Liver (tissue), 9 donors: ENCODE results near the gene CMIP. TPM values are rescaled to one million over a fixed set of nuclear protein-coding genes. Genes with fewer than 3 reads are reported as not detected.

ENCODE experiments used
- DNase-seq: peaks from one replicate; pipeline ENCODE4 v3.0.0-alpha.2; 2017; ENCODE audit warnings: low spot score
- H3K27ac ChIP-seq, 2 donors: one replicate each; pipeline ENCODE4 v1.7.0; 2013; ENCODE audit warnings: inconsistent platforms in 2 of 2, low read length in 2 of 2, control low read depth in 1 of 2, low read depth in 1 of 2, mild to moderate bottlenecking in 1 of 2
- H3K27me3 ChIP-seq, 4 donors: one replicate each; pipeline versions ENCODE4 v1.6.1 to v1.7.0; 2013; ENCODE audit warnings: low read length in 3 of 4, inconsistent platforms in 1 of 4, mild to moderate bottlenecking in 1 of 4, moderate library complexity in 1 of 4; ENCODE audit not compliant: control insufficient read depth in 4 of 4, insufficient read depth in 4 of 4
- H3K36me3 ChIP-seq, 4 donors: one replicate each; pipeline versions ENCODE4 v1.6.1 to v1.7.0; 2013; ENCODE audit warnings: low read length in 3 of 4, mild to moderate bottlenecking in 3 of 4, low read depth in 1 of 4, moderate library complexity in 1 of 4; ENCODE audit not compliant: control insufficient read depth in 4 of 4, insufficient read depth in 3 of 4
- H3K4me1 ChIP-seq, 4 donors: one replicate each; pipeline versions ENCODE4 v1.6.1 to v1.7.0; 2013; ENCODE audit warnings: low read length in 3 of 4, mild to moderate bottlenecking in 3 of 4, moderate library complexity in 1 of 4; ENCODE audit not compliant: control insufficient read depth in 4 of 4, insufficient read depth in 4 of 4
- H3K4me3 ChIP-seq, 3 donors: one replicate each; pipeline versions ENCODE4 v1.6.1 to v1.7.0; 2013; ENCODE audit warnings: low read length in 3 of 3, control low read depth in 1 of 3, low read depth in 1 of 3, mild to moderate bottlenecking in 1 of 3
- H3K9ac ChIP-seq, 2 donors: one replicate each; pipeline ENCODE4 v1.7.0; 2013; ENCODE audit warnings: low read length in 2 of 2, mild to moderate bottlenecking in 2 of 2, moderate library complexity in 2 of 2, control low read depth in 1 of 2, low read depth in 1 of 2
- H3K9me3 ChIP-seq, 4 donors: one replicate each; pipeline versions ENCODE4 v1.6.1 to v1.7.0; 2013; ENCODE audit warnings: low read length in 3 of 4; ENCODE audit not compliant: control insufficient read depth in 4 of 4
- ATF3 ChIP-seq: IDR thresholded peaks from 2 replicates; pipeline ENCODE4 v1.6.1; 2016; ENCODE audit warnings: antibody characterized with exemption
- FOXA1 ChIP-seq: IDR thresholded peaks from 2 replicates; pipeline ENCODE4 v1.6.1; 2016; ENCODE audit warnings: antibody characterized with exemption
- FOXA2 ChIP-seq: IDR thresholded peaks from 2 replicates; pipeline ENCODE4 v1.6.1; 2016; ENCODE audit warnings: antibody characterized with exemption
- GABPA ChIP-seq, 2 donors: IDR thresholded peaks in 1 of 2; conservative IDR thresholded peaks in 1 of 2; 2 replicates each; pipeline ENCODE4 v1.6.1; 2016; ENCODE audit warnings: antibody characterized with exemption in 2 of 2, mild to moderate bottlenecking in 1 of 2, moderate library complexity in 1 of 2
- HNF4A ChIP-seq, 2 donors: conservative IDR thresholded peaks; 2 replicates each; pipeline ENCODE4 v1.6.1; 2016; ENCODE audit warnings: antibody characterized with exemption in 2 of 2, mild to moderate bottlenecking in 2 of 2
- HNF4G ChIP-seq: IDR thresholded peaks from 2 replicates; pipeline ENCODE4 v1.6.1; 2016; ENCODE audit warnings: antibody characterized with exemption
- JUND ChIP-seq, 2 donors: IDR thresholded peaks; 2 replicates each; pipeline ENCODE4 v1.6.1; 2016; ENCODE audit warnings: antibody characterized with exemption in 2 of 2
- MAX ChIP-seq: IDR thresholded peaks from 2 replicates; pipeline ENCODE4 v1.6.1; 2016; ENCODE audit warnings: antibody characterized with exemption
- NR2F2 ChIP-seq: IDR thresholded peaks from 2 replicates; pipeline ENCODE4 v1.6.1; 2016; ENCODE audit warnings: antibody characterized with exemption
- SP1 ChIP-seq: IDR thresholded peaks from 2 replicates; pipeline ENCODE4 v1.6.1; 2018; ENCODE audit warnings: antibody characterized with exemption, mild to moderate bottlenecking
- TAF1 ChIP-seq: conservative IDR thresholded peaks from 2 replicates; pipeline ENCODE4 v1.6.1; 2016; ENCODE audit warnings: antibody characterized with exemption, mild to moderate bottlenecking
- YY1 ChIP-seq: IDR thresholded peaks from 2 replicates; pipeline ENCODE4 v1.6.1; 2016; ENCODE audit warnings: antibody characterized with exemption, mild to moderate bottlenecking
- WGBS: extraction: QIAGEN DNeasy Blood & Tissue Kit; methylation state at CpG from one replicate; pipeline ENCODE4 v1.1.7; 2013; 5-methylcytosine and 5-hydroxymethylcytosine counted together
- polyA plus RNA-seq, 2 donors: library from polyadenylated mRNA; stranded (reverse) in 1 of 2; unstranded in 1 of 2; fragments of 200-250 nt in 1 of 2; fragments of >200 nt in 1 of 2; fragmentation: Nextera tagmentation in 1 of 2; extraction: Ambion mirVana in 1 of 2; gene quantifications; one replicate each; pipeline versions ENCODE4 v1.2.1 to v1.2.3, GENCODE V29; 2013 to 2015
- total RNA-seq, 2 donors: library from RNA; depleted of rRNA; stranded (reverse); fragments of >200 nt; gene quantifications; one replicate each; pipeline ENCODE4 v1.2.3, GENCODE V29; 2014
- TF ChIP-seq, protein P1 (sequence below): IDR thresholded peaks from 2 replicates; pipeline ENCODE4 v1.6.1; 2016; ENCODE audit warnings: antibody characterized with exemption
- TF ChIP-seq, protein P2 (sequence below): IDR thresholded peaks from 2 replicates; pipeline ENCODE4 v1.6.1; 2016; ENCODE audit warnings: antibody characterized with exemption, mild to moderate bottlenecking
- donor health status: healthy.
- donor health status: healthy.
- donor health status: healthy.
- donor health status: healthy.
- donor health status: healthy.

CMIP gene
- total and polyA plus RNA-seq, 4 donors = 1.7 to 15.6 (median 10.1) TPM

GRCh38 chr16:81703177-81704155 is 258.9 kb downstream of the CMIP start:
- TF ChIP-seq YY1 (no peak), HNF4A (conservative IDR thresholded peaks at IDR 0.05) (no peak), MAX (no peak)
- H3K9ac ChIP-seq = no peak overlapping the region
- 88% methylated on average over 27 of the region's 27 CpGs for WGBS
- H3K27ac ChIP-seq = no peak overlapping the region
- no peaks in the 10 kb centered on the region for H3K27me3 ChIP-seq
- no peaks in the 10 kb centered on the region for H3K9me3 ChIP-seq
- H3K4me3 ChIP-seq = no peak overlapping the region
- no peak for DNase-seq
- peaks cover 7 to 71% (median 35%) of the 10 kb centered on the region in 4 donors for H3K36me3 ChIP-seq
- H3K4me1 ChIP-seq = peaks cover 0 to 14% (median 7%) of the 10 kb centered on the region in 4 donors

DNA sequence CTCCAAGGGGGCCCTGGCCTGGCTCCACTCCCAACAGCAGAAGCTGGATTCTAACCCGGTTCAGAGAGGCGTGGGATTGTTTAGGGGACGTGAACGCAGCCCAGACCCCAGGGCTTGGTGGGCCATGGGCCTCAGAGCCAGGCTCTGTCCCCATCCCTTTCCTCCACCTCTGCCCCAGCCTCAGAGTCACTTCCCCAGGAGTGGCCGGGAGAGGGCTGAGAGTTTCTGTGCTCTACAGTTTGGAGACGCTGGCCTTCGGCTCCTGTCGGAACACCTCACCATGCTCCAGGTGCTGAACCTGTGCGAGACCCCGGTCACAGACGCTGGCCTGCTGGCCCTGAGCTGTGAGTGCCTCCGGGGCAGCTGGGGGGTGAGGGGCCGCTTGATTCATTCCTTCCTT is 260.7 kb downstream of the CMIP start:
- Histone ChIP-seq H3K27ac (no peak overlapping the region), H3K4me1 (peaks cover 0 to 17% (median 8%) of the 10 kb centered on the region in 4 donors), H3K9me3 (no peaks in the 10 kb centered on the region), H3K27me3 (no peaks in the 10 kb centered on the region), H3K9ac (no peak overlapping the region), H3K36me3 (peaks cover 10 to 61% (median 36%) of the 10 kb centered on the region in 4 donors), H3K4me3 (no peak overlapping the region)
- TF ChIP-seq MAX (no peak), GABPA (IDR thresholded peaks at IDR 0.05 in 1 of 2, conservative IDR thresholded peaks at IDR 0.05 in 1 of 2) (no peak), YY1 (no peak), ATF3 (no peak), HNF4A (conservative IDR thresholded peaks at IDR 0.05) (no peak)
- TF ChIP-seq, protein P1, sequence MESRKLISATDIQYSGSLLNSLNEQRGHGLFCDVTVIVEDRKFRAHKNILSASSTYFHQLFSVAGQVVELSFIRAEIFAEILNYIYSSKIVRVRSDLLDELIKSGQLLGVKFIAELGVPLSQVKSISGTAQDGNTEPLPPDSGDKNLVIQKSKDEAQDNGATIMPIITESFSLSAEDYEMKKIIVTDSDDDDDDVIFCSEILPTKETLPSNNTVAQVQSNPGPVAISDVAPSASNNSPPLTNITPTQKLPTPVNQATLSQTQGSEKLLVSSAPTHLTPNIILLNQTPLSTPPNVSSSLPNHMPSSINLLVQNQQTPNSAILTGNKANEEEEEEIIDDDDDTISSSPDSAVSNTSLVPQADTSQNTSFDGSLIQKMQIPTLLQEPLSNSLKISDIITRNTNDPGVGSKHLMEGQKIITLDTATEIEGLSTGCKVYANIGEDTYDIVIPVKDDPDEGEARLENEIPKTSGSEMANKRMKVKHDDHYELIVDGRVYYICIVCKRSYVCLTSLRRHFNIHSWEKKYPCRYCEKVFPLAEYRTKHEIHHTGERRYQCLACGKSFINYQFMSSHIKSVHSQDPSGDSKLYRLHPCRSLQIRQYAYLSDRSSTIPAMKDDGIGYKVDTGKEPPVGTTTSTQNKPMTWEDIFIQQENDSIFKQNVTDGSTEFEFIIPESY = no peak
- no peak for DNase-seq
- 98% methylated on average over 13 of the region's 13 CpGs for WGBS

DNA sequence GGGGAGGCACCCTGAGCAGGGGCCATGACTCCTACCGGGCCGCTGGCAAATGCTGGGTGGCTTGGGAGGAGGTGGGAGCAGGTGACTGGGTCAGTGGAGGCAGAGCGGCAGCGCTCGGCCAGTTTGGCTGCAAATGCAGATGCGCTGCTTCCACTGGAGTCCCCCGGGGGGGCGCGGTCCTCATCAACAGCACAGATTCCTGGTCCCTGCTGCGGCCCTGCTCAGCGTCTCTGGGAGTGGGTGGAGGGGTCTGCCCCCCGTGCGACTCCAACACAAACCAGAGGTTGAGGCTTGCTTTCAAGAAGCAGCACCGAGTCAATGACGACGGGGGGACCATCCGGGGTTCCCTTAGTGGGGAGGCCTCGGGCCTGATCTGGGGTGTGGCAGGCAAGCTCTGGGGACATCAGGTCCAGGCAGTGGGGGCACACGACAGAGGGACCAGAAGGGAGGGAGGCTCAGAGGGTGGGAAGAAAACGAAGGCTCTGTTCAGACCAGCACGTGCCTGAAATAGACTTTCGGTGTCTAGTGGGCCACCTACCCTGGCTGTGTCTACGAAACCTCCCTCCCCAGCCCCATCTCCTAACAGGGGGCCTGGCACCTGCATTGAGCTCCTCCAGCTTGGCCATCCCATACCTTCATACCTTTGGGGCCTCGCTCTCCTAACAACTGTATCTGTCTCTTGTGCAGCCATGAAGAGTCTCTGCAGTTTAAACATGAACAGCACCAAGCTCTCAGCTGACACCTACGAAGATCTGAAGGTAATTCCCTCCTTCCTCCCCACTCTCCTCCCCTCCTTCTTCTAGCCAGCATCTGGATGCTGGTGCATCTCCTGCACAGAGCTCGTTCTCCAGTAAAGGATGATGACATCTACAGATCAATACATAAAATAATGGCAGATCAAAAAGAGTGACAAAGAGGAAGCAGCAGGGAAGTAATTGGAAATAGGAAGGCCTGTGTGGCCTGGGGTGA is 262.0 kb downstream of the CMIP start:
- DNase-seq = no peak
- TF ChIP-seq, protein P2, sequence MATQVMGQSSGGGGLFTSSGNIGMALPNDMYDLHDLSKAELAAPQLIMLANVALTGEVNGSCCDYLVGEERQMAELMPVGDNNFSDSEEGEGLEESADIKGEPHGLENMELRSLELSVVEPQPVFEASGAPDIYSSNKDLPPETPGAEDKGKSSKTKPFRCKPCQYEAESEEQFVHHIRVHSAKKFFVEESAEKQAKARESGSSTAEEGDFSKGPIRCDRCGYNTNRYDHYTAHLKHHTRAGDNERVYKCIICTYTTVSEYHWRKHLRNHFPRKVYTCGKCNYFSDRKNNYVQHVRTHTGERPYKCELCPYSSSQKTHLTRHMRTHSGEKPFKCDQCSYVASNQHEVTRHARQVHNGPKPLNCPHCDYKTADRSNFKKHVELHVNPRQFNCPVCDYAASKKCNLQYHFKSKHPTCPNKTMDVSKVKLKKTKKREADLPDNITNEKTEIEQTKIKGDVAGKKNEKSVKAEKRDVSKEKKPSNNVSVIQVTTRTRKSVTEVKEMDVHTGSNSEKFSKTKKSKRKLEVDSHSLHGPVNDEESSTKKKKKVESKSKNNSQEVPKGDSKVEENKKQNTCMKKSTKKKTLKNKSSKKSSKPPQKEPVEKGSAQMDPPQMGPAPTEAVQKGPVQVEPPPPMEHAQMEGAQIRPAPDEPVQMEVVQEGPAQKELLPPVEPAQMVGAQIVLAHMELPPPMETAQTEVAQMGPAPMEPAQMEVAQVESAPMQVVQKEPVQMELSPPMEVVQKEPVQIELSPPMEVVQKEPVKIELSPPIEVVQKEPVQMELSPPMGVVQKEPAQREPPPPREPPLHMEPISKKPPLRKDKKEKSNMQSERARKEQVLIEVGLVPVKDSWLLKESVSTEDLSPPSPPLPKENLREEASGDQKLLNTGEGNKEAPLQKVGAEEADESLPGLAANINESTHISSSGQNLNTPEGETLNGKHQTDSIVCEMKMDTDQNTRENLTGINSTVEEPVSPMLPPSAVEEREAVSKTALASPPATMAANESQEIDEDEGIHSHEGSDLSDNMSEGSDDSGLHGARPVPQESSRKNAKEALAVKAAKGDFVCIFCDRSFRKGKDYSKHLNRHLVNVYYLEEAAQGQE = no peak
- TF ChIP-seq YY1 = no peak
- no peak for TF ChIP-seq HNF4G
- TF ChIP-seq SP1 = no peak
- TF ChIP-seq FOXA1 = no peak
- TF ChIP-seq NR2F2 = no peak
- no peak for TF ChIP-seq MAX
- no peak for TF ChIP-seq HNF4A (conservative IDR thresholded peaks at IDR 0.05)
- TF ChIP-seq TAF1 = no peak
- TF ChIP-seq FOXA2 = no peak
- TF ChIP-seq, protein P1 = no peak
- no peak for TF ChIP-seq JUND (IDR thresholded peaks at IDR 0.05)

More for the DNA sequence above, 262.0 kb downstream of the CMIP start:
- no peak overlapping the region for H3K4me3 ChIP-seq
- WGBS = 94% methylated on average over 26 of the region's 26 CpGs
- no peaks in the 10 kb centered on the region for H3K9me3 ChIP-seq
- H3K27me3 ChIP-seq = no peaks in the 10 kb centered on the region
- peaks cover 0 to 17% (median 8%) of the 10 kb centered on the region in 4 donors for H3K4me1 ChIP-seq
- H3K9ac ChIP-seq = no peak overlapping the region
- H3K27ac ChIP-seq = no peak overlapping the region
- peaks cover 10 to 58% (median 33%) of the 10 kb centered on the region in 4 donors for H3K36me3 ChIP-seq
